SW480 (cell line): Measurements from ENCODE around the gene CLDN10.
"Not testable (repeated sequence)": the region's sequence is repeated elsewhere in the genome, so short reads cannot be mapped to it uniquely, and the experiment has no call there.

Experiments
- DNase-seq: peaks from one replicate; pipeline ENCODE4 v3.0.0-alpha.2; 2016; ENCODE audit warnings: low spot score

CLDN10 gene, protein sequence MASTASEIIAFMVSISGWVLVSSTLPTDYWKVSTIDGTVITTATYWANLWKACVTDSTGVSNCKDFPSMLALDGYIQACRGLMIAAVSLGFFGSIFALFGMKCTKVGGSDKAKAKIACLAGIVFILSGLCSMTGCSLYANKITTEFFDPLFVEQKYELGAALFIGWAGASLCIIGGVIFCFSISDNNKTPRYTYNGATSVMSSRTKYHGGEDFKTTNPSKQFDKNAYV

DNA sequence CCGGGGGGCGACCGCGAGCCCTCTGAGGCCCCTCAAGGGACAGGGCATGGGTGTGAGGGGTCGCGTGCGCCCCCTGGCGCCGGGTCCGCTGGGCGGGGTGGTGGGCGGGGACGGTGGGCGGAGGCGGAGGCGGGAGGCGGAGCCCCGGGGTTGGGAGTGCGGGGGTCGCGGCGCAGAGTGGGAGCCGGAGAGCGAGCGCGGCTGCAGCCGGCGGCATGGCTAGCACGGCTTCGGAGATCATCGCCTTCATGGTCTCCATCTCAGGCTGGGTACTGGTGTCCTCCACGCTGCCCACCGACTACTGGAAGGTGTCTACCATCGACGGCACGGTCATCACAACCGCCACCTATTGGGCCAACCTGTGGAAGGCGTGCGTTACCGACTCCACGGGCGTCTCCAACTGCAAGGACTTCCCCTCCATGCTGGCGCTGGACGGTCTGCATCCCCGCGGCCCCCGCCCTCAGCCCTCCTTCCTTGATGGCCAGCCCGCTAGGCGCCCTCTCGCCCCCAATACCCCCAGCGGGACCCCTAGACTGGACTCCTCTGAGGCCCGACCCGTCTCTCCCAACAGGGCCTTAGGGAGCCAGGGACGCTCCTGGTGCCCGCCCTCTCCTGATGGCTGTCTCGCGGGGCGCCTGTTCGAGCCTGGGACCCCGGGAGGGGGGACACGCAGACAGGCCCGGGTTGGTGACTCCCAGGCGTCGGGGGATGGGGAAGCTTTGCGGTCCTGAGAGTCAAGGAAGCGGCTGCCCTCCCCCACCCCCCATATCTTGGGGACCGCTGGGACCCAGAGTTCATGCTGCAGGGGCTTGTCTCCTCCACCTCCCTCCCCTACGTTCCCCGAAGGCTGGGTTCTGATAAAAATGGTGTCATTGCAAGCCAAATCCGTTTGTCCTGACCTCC is at the start of gene CLDN10:
Gene CLDN10 (plus strand): TSS at position 182 of the 903 bp plus-strand sequence. CDS start 34 bp downstream, at position 216.
- no peak for DNase-seq

GRCh38 chr13:95503662-95504061 is 48.9 kb upstream of the CLDN10 start:
- DNase-seq = no peak

DNA sequence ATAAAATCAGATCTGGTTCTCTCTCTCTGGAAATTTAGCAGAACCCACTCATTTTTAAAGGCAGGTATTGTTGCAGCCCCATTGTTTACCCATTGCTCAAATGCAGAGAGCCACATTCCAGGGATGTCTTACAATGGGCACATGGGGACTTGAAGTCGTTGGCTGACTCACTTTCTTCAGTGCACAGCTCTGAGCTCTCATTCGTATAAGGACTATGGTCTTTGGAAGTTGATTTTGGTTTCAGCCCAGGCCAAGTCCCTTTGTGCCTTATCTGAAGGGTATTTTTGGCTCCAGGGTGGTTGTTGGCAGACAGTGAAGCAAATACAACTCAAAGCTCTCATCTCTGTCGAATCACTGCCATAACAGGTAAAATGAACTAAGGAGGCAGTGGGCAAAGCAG is 47.3 kb upstream of the CLDN10 start:
- no peak for DNase-seq

DNA sequence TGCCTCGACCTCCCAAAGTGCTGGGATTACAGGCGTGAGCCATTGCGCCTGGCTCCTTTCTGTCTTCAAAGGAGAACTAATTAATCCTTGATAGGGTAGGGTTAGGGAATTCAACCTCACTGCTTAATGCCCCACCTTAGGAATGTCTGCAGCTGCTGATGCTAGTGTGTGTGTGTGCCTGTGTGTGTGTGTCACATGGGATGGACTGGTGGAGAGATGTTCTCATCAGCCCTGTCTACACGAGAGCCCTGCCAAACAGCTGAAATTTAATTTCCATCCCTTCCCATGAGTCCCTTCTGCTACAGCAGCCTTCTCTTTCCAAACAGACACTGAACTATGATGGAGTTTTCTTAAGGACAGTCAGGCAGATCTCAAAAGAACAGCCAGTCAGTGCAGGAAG is 46.5 kb upstream of the CLDN10 start:
- no peak for DNase-seq

DNA sequence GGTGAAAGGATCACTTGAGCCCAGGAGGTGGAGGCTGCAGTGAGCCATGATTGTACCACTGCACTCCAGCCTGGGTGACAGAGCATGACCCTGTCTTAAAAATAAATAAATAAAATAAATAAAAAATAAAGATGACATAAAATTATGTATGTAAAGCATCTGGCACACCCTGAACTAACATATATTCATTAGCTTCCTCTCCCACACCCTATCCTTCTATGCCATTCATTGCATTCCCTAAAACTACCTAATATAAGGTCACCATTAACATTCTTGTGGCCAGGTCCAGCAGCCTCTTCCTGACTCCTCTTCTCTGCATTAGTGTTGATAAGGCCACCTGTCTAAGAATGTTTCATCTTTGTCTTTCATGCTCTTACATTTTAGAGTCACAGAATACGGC is 44.5 kb upstream of the CLDN10 start:
- DNase-seq = peak; percentile 14

GRCh38 chr13:95508996-95509395 is 43.5 kb upstream of the CLDN10 start:
- no peak for DNase-seq

DNA sequence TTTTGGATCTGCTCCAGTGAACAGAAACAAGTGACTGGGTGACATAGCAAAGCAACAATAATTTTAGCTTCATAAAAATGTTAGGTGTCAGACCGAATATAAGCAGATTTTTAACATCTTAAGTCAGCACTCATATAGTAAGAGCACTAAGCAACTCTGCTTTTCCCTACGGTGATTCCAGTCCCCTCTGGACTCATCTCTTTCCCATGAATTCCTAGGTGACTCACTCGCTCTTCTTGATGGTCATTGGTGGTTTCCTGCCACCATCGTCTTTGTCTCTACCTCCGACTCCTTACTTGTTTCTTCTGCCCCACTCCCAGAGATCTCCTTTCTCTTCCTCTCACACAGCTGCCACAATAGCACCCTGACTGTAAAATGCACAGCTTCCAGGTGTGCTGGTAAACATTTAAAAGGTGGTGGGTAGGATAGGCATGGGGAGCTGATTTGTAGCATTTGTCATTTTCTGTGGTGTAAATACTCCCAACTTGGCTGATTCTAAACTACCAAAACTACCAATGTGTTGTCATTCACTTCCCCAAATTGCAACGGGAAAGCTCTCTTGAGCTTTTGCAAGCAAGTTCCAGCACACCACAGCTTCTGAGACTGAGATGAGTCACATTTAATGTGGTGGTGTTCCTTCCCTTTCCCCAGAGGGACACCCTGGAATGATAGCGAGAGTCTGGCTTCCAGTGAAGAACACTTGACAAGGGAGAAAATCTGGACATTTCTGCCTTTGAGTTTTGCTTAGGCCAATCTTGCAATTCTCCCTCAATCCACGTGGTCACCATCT is 42.8 kb upstream of the CLDN10 start:
- DNase-seq = no peak

DNA sequence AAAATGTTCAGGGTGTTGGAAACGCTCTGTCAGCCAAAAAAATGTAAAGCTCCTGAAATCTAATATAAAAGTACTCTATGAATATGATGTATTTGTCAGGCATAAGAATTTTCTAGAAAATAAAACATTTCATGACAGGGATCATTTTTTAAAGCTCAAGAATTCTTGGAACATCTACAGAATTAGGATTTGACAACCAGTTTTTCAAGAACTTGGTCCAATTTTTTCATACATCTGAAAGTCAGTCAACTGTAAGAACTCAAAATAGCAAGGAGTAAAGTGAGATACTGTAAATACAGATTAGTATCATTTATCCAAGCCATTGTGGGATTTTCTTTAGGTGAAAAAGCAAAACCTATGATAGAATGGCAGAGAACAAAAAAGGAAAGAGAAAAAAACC is 41.6 kb upstream of the CLDN10 start:
- no peak for DNase-seq

- DNase-seq = no peak
Measured at GRCh38 chr13:95512424-95512823, 40.1 kb upstream of the CLDN10 start.

DNA sequence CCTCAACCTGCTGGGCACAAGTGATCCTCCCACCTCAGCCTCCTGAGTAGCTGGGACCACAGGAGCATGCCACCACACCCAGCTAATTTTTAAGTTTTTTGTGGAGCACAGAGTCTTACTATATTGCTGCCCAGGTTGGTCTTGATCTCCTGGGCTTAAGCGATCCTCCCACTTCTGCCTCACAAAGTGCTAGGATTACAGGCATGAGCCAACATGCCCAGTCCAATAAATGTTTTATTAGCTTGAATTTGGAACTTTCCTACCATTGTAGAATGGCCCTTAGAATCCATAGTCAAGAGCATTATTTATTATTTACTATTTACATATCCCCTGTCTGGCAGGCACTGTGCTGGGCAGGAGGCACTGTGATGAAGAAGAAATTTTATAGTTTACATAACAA is 39.6 kb upstream of the CLDN10 start:
- no peak for DNase-seq

GRCh38 chr13:95515606-95516005 is 36.9 kb upstream of the CLDN10 start:
- not testable (repeated sequence) for DNase-seq

DNA sequence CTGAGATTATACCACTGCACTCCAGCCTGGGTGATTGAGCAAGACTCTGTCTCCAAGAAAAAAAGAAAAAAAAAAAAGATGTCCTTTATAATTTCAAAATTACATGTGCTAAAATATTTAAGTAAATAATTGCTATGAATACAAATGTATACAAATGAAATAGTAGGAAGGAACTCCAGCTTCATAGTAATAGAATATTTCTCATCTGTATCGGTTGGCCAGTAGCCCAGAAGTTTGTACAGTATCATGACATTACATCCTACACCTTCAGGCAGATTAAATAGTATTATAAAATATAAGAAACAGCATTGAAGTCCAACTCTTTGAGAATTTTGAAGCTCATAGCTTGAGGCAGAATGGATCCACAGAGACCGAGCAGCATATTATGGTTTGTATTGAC is 36.5 kb upstream of the CLDN10 start:
- no peak for DNase-seq

- DNase-seq = no peak
Measured at GRCh38 chr13:95516492-95516891, 36.0 kb upstream of the CLDN10 start.

- DNase-seq = no peak
Measured at GRCh38 chr13:95523598-95523997, 28.9 kb upstream of the CLDN10 start.

- DNase-seq = no peak
Measured at GRCh38 chr13:95524264-95524901, 28.1 kb upstream of the CLDN10 start.

DNA sequence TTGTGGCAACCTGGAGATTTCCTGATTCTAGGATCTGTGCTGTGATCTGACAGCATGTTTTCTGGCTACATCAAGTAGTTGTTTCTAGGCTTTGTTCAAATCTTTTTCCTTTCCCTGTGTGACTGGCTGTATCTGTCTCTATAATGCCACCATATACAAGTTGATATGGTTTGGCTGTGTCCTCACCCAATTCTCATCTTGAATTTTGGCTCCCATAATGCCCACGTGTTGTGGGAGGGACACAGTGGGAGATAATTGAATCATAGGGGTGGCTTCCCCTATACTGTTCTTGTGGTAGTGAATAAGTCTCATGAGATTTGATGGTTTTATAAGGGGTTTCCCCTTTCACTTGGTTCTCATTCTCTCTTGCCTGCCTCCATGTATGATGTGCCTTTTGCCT is 24.6 kb upstream of the CLDN10 start:
- DNase-seq = no peak

- DNase-seq = peak; percentile 65
Measured at GRCh38 chr13:95530178-95530577, 22.3 kb upstream of the CLDN10 start.

DNA sequence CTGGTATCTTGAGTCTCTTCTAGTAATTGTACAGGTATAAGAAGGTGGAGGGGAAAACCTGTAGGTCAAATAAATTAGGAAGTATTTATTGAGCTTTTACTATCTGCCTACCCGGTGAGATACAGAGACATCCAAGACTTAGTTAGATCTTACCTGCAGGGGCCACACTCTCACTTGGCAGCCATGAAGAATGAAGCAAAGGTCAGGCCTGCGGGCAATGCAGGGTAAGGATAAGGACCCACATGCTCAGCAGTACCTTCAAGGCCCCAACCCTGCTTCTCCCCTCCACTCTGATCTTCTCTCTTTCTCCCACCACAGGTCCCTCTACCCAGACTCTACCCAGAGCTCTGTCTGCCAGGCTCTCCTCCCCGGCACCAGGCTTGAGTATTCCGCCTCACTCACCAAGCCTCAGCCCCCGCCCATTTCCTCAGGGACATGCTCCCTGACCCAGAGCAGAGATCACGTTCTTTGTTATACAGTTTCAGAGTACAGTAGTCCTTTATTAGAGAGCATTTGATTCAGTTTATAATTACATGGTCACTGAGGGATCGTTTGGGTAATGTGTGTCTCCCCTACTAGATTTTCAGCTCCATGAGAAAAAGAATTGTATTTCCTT is 18.9 kb upstream of the CLDN10 start:
- no peak for DNase-seq

- peak; percentile 36 for DNase-seq
Measured at GRCh38 chr13:95535243-95535642, 17.3 kb upstream of the CLDN10 start.

- peak; percentile 19 for DNase-seq
Measured at GRCh38 chr13:95536632-95537241, 15.8 kb upstream of the CLDN10 start.

DNA sequence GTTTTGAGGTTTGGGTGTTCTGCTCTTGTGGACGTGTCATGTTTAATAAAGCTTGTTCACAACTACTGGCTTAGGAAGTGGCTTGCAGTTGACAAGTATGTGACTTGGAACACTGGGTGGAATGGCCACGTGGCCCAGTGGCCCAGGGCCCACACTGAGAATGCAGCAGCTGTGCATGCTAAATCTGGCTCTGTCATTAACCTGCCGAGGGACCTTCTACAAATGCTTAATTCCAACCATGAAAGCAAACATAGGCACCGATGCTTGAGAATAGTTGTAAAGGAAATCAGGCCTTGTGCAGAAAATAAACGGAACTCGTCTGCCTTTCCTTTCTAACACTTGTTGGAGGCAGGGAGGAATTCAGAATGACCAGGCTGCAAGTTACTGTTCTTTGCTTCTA is 11.6 kb upstream of the CLDN10 start:
- no peak for DNase-seq
